GM08714 (cell line): ENCODE measurements around the gene NTSR1.

ENCODE experiments used
- H3K4me3 ChIP-seq: fragments of 200-500 bp; sonication (Bioruptor generic); 2 replicates; pipeline ENCODE4 v1.5.1; 2014; ENCODE audit warnings: mild to moderate bottlenecking, low read length, inconsistent platforms
- ZNF274 ChIP-seq: IDR thresholded peaks from 2 replicates; pipeline ENCODE4 v1.6.1; 2012; ENCODE audit warnings: mild to moderate bottlenecking, low read depth, low read length

Gene NTSR1

DNA sequence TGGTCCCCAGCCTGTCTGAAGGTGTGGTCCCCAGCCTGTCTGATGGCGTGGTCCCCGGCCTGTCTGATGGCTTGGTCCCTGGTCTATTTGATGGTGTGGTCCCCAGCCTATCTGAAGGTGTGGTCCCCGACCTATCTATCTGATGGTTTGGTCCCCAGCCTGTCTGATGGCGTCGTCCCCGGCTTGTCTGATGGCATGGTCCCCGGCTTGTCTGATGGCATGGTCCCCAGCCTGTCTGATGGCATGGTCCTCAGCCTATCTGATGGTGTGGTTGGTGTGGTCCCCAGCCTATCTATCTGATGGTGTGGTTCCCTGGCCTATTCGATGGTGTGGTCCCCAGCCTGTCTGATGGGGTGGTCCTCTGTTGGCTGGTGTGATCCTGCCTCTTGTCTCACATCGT, 69.4 kb downstream of the NTSR1 start:
- no peak for TF ChIP-seq ZNF274
- no peak overlapping the region for H3K4me3 ChIP-seq

DNA sequence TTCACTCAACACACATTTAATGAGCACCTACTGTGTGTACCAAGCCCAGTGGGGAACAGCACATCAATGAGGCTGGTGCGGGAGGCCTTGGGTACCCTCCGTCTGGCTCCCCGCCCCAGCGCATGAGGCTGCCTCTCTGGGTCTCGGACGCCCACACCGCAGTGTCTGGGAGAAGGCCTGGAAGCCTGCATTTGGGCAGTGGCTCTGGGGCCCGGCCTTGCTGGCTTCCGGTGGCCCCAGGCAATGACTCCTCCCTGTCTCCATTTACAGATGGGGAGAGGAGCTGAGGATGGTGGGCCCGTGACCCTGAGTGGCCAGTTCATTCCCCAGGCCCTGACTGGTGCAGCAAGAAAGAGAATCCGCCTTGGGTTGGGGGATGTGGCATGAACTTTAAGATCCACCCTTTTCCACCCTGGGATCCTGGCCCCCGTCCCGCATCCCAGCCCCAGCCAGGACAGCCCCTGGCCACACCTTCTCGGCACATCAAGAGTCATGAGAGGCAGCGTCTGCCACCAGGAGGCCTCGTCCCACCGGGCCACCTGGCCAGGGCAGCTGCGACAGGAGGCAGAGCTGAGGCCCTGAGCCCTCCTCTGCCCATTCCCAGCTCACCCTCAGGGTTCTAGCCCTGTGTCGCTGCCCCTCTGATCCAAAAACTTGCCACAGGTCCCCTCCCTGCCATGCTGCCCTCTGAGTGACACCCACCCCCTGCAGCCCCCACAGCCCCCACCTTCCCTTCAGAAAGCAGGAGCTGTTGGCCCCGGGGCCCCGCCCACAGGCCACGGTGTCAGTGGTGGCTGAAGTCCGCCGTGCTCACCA, 70.2 kb downstream of the NTSR1 start:
- TF ChIP-seq ZNF274 = no peak

DNA sequence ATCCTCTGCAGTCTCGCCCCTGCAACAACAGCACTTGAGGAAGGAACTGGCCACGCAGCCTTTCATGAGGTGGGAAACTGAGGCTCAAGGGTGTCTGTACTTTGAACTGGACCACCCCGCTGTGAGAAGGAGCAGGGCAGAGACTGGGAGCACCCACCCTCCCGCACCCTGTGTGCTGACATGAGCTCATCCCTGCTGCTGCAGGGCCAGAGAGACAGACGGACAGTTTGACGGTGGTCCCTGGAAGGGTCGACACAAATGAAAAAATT, 70.7 kb downstream of the NTSR1 start:
- H3K4me3 ChIP-seq = no peak overlapping the region
- no peak for TF ChIP-seq ZNF274

More for the DNA sequence above, 70.2 kb downstream of the NTSR1 start:
- no peak overlapping the region for H3K4me3 ChIP-seq

DNA sequence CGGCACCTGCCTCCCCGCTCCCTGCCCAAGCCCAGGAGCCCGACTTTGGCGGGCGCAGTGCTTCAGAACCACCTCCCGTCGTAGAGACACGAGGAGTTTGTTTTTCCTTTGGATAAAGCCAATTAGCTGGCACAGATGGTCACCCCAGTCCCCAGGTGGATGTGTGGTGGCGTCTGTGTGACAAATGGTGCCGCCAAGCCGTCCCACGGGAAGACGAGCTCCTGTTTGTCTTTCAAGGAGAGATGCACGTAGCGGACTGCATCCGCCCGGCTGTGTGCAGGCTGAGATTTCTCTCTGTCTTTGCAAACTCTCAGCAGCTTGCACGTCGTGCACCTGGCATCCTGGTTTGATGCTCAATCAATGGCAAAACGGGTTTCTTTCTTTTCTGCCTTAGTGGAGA, 71.6 kb downstream of the NTSR1 start:
- no peak for TF ChIP-seq ZNF274
- no peak overlapping the region for H3K4me3 ChIP-seq

DNA sequence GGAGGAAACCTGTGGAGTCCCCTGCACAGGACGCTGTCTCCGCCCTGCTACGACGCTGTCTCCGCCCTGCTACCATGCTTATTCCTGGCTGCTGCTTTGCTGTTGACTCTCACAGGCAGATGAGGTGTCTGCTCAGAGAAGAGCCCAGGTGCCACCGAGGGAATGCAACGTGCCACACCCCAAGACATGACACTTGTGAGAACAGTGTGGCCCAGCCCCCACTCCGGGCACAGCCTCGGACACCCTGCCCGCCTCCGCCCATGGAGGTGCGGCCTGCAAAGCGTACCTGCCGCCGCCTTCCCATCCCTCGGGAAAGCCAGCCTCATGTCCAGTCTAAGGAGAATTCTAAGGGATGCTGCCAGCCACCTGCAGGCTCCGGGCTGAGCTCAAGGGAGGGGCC, 72.1 kb downstream of the NTSR1 start:
- H3K4me3 ChIP-seq = no peak overlapping the region
- TF ChIP-seq ZNF274 = no peak

DNA sequence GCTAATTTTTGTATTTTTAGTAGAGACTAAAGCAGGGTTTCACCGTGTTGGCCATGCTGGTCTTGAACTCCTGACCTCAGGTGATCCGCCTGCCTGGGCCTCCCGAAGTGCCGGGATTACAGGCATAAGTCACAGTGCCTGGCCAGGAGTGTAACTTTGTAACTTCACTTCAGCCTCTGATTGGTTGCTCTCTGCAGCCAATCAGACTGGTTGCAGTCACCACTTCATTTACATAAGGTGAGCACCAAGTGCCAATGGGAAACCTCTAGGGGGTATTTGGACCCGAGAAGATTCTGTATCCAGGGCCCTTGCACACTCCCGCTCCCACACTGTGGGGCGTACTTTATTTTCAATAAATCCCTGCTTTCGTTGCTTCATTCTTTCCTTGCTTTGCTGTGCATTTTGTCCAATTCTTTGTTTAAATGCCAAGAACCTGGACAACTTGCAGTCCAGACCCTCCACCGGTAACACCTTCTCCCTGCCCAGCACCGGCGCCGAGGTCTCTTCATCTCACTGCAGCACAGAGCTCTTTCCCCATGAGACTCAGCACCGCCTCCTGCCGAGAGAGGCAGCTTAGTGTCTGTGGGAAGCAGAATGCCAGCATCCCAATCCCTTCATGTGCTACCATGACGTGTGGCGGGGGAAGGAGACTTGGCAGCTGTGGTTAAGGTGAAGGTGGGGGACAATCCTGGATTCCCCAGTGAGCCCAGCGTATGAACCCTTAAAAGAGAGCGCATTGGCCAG, 73.7 kb downstream of the NTSR1 start:
- TF ChIP-seq ZNF274 = no peak
- H3K4me3 ChIP-seq = no peak overlapping the region

DNA sequence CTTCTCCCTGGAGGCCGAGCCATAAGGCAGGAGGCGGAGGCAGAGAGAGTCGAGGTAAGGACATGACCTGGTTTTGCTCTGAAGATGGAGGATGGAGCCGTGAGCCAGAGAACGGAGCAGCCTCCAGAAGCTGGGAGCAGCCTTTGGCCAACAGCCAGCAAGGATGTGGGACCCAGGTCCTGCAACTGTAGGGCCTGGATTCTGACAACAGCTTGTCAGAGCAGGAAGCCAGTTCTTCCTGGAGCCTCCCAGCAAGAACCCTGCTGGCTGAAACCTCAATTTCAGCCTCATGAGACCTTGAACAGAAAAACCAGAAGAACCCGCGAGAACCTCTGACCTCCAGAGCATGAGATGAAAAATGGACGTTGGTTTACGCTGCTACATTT, 74.2 kb downstream of the NTSR1 start:
- no peak for TF ChIP-seq ZNF274
- H3K4me3 ChIP-seq = no peak overlapping the region

DNA sequence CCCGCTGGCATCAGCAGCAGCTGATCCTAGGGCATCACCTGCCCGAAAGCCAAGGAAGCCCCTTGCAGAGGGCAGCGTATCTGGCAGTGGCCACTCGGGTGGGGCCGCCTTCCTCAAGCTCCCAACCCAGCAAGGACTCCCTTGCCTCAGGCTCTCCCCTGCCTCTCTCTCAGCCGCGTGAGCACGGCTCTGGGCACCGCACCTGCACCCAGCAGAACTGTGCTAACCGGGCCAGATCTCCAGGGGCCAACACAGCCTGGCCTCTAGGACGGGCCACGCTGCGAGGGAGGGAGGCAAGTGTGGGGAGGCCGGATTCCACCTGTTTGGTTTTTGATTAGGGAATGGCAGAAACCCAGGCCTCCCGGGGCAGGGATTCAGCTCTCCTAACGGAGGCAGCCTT, 75.9 kb downstream of the NTSR1 start:
- no peak for TF ChIP-seq ZNF274

DNA sequence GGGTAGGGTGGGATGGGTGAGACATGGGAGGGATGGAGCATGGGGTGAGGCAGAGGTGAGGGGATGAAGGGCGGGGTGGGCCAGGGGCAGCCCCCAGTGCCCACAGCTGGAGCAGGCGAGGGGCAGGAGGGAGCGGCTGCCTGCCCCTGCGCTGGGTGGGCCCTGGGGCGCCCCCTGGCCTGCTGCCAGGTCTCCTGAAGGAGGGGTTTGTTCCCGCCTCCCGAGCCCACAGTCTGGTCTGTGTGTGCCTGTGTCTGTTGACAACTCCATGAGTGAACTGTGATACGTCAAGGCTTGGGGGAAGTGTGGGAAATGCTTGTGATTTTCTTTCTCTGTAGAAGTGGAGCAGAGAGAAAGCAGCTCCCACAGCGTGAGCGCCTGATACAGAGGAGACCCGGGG, 76.8 kb downstream of the NTSR1 start:
- TF ChIP-seq ZNF274 = no peak
- H3K4me3 ChIP-seq = no peak overlapping the region

More for the DNA sequence above, 75.9 kb downstream of the NTSR1 start:
- H3K4me3 ChIP-seq = no peak overlapping the region

DNA sequence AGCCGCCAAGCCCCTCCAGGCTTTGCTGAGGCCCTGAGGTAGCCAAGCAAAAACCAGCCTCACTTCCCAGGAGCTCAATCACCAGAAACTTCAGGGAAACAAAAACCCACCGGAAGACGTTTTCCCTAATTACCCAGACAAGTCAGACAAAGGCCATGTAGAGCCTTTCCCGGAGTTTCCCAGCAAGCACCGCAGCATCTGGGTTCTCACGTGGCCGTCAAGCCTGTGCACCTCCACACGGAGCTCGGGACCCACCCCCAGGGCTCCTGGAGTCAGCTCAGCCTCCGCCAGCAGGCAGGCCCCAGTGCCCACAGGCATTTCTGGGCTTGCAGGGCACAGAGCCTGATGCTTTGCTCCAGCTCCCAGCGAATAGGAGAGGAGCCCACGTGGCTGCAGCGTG, 77.5 kb downstream of the NTSR1 start:
- H3K4me3 ChIP-seq = no peak overlapping the region
- no peak for TF ChIP-seq ZNF274

DNA sequence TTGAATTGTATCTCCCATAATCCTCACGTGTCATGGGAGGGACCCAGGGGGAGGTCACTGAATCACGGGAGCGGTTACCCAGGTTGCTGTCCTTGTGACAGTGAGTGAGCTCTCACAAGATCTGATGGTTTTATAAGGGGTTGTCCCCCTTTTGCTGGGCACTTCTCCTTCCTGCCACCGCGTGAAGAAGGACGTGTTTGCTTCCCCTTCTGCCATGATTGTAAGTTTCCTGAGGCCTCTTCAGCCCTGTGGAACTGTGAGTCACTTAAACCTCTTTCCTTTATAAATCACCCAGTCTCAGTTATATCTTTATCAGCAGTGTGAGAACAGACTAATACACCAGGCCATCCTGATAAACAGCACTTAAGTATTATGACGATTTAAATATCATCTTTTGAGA, 78.7 kb downstream of the NTSR1 start:
- TF ChIP-seq ZNF274 = no peak
- no peak overlapping the region for H3K4me3 ChIP-seq

DNA sequence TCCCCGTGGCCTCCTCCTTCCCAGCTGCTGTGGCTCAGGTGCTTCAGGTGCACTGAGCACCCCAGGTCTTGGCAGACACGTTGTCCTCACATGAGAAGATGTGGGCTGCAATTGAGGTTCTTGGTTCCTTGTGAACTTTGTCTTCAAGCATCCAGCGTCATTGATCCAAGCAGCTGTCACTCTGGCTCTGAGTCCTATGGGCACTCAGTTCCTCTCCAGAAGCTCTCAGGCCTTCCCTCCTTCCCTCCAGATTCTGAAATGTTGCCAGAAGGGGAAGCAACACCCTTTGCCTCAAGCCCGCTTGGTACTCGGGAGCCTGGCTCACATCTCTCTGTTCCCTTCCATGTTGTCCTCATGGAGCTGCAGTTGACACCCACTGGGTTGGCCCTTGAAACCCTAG, 79.2 kb downstream of the NTSR1 start:
- no peak for TF ChIP-seq ZNF274
- H3K4me3 ChIP-seq = no peak overlapping the region

DNA sequence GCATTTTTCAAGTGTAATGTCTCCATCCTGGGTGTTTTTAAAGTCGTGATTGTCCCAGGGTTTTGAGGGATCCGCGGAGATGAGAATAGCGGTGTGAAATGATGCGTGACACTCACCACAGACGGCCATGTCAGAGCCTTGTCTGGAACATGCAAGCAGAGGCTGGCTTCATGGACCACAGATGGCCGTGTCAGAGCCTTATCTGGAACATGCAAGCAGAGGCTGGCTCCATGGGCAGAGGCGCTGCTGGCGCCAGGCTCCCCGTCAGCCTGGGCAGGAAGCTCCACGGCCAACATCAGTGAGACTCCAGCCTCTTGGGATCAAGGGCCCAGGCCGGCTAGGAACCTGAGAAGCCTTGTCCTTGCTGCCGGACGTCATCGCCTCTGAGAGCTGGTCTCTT, 80.0 kb downstream of the NTSR1 start:
- TF ChIP-seq ZNF274 = no peak
- H3K4me3 ChIP-seq = no peak overlapping the region

DNA sequence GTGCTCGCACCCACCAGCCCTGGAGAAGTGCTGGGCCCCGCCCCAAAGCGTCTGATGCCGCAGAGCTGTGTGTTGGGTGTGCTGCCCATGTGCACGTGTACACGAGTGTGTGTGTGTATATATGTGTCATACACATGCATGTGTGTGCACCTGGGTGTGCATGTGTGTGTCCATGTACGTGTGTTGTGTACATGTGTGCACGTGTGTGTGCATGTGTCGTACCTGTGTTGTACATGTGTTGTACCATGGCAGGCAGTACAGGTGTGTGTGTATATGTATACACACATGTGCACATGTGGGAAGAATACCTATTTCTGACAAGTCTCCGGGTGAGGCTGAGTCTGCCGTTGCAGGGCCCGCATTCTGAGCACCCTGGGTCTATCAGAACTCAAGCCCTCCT, 81.4 kb downstream of the NTSR1 start:
- TF ChIP-seq ZNF274 = no peak

More for the DNA sequence above, 81.4 kb downstream of the NTSR1 start:
- H3K4me3 ChIP-seq = no peak overlapping the region
